IgD-negative memory B cell (primary cell): ENCODE measurements around the gene NKX6-2. TPM values are rescaled to one million over a fixed set of nuclear protein-coding genes. Genes with fewer than 3 reads are reported as not detected.

Experiments
- H3K27ac Mint-ChIP-seq, 3 donors: one replicate each; pipeline ENCODE4 v1.8.0; 2020 to 2022; ENCODE audit warnings: mild to moderate bottlenecking in 3 of 3, mixed read lengths in 3 of 3, moderate library complexity in 1 of 3
- H3K27me3 Mint-ChIP-seq: one replicate; pipeline ENCODE4 v1.8.0; 2021; ENCODE audit warnings: mixed read lengths
- H3K36me3 Mint-ChIP-seq: one replicate; pipeline ENCODE4 v1.8.0; 2020; ENCODE audit warnings: mild to moderate bottlenecking, mixed read lengths
- H3K4me1 Mint-ChIP-seq, 3 donors: one replicate each; pipeline ENCODE4 v1.8.0; 2020 to 2022; ENCODE audit warnings: mixed read lengths in 3 of 3, mild to moderate bottlenecking in 1 of 3
- H3K4me3 Mint-ChIP-seq, 4 donors: one replicate each; pipeline ENCODE4 v1.8.0; 2020 to 2022; ENCODE audit warnings: mild to moderate bottlenecking in 4 of 4, mixed read lengths in 4 of 4, moderate library complexity in 3 of 4
- H3K9me3 Mint-ChIP-seq, 3 donors: one replicate each; pipeline ENCODE4 v1.8.0; 2020 to 2021; ENCODE audit warnings: mixed read lengths in 3 of 3, mild to moderate bottlenecking in 1 of 3
- polyA plus RNA-seq: library from polyadenylated mRNA; unstranded; fragments of 300-500 nt; fragmentation: Illumina TruSeq; gene quantifications from one replicate; pipeline ENCODE4 v1.2.3, GENCODE V29; 2021

NKX6-2 gene
- polyA plus RNA-seq, 1 donor from 2014 or later = not detected

GRCh38 chr10:132738454-132739224 lies 47.3 kb downstream of the NKX6-2 start:
- Mint-ChIP-seq H3K4me3 (no peak overlapping the region), H3K27me3 (no peaks in the 10 kb centered on the region), H3K9me3 (no peaks in the 10 kb centered on the region), H3K27ac (peak overlapping the region in 1 of 3 donors; percentile 76), H3K36me3 (peaks cover 3% of the 10 kb centered on the region), H3K4me1 (no peaks in the 10 kb centered on the region)

GRCh38 chr10:132737390-132738048 lies 48.4 kb downstream of the NKX6-2 start:
- H3K27me3 Mint-ChIP-seq = no peaks in the 10 kb centered on the region
- H3K4me1 Mint-ChIP-seq = no peaks in the 10 kb centered on the region
- H3K9me3 Mint-ChIP-seq = no peaks in the 10 kb centered on the region
- no peak overlapping the region for H3K27ac Mint-ChIP-seq
- H3K36me3 Mint-ChIP-seq = peaks cover 3% of the 10 kb centered on the region
- H3K4me3 Mint-ChIP-seq = no peak overlapping the region

GRCh38 chr10:132735923-132736391 lies 50.0 kb downstream of the NKX6-2 start:
- no peaks in the 10 kb centered on the region for H3K4me1 Mint-ChIP-seq
- peak overlapping the region in 1 of 3 donors; percentile 46 for H3K27ac Mint-ChIP-seq
- no peaks in the 10 kb centered on the region for H3K9me3 Mint-ChIP-seq
- H3K36me3 Mint-ChIP-seq = no peaks in the 10 kb centered on the region
- no peak overlapping the region for H3K4me3 Mint-ChIP-seq
- no peaks in the 10 kb centered on the region for H3K27me3 Mint-ChIP-seq

- H3K27ac Mint-ChIP-seq = peak overlapping the region in 1 of 3 donors; percentile 58
- no peaks in the 10 kb centered on the region for H3K27me3 Mint-ChIP-seq
- H3K9me3 Mint-ChIP-seq = no peaks in the 10 kb centered on the region
- H3K4me1 Mint-ChIP-seq = no peaks in the 10 kb centered on the region
- H3K36me3 Mint-ChIP-seq = no peaks in the 10 kb centered on the region
- H3K4me3 Mint-ChIP-seq = no peak overlapping the region
Measured at GRCh38 chr10:132735341-132735775, 50.6 kb downstream of the NKX6-2 start.

- no peaks in the 10 kb centered on the region for H3K27me3 Mint-ChIP-seq
- H3K36me3 Mint-ChIP-seq = no peaks in the 10 kb centered on the region
- no peaks in the 10 kb centered on the region for H3K9me3 Mint-ChIP-seq
- H3K4me3 Mint-ChIP-seq = no peak overlapping the region
- H3K27ac Mint-ChIP-seq = no peak overlapping the region
- H3K4me1 Mint-ChIP-seq = peaks cover 0 to 1% (median 0%) of the 10 kb centered on the region in 3 donors
Measured at GRCh38 chr10:132733926-132734325, 52.0 kb downstream of the NKX6-2 start.

Other genes starting within 250 kb of the NKX6-2 start
- 0.94 TPM for gene INPP5A, start 248.4 kb downstream of the NKX6-2 start, polyA plus RNA-seq
- not detected for gene CFAP46, start 156.4 kb upstream of the NKX6-2 start, polyA plus RNA-seq